Common myeloid progenitor, CD34-positive (primary cell): Measurements from ENCODE around the gene KCNIP4.
"Not testable (repeated sequence)": the region's sequence is repeated elsewhere in the genome, so short reads cannot be mapped to it uniquely, and the experiment has no call there.

Source experiments
- CTCF ChIA-PET: fragments of 350-600 bp; sonication (Branson Sonifier 250); formaldehyde crosslinking; loops from one replicate; lab custom pipeline; 2021; ENCODE audit warnings: antibody characterized with exemption; lab: Charles Lee
- POLR2A ChIA-PET: fragments of 350-600 bp; sonication (Branson Sonifier 250); formaldehyde crosslinking; loops from one replicate; lab custom pipeline; 2021; ENCODE audit warnings: antibody characterized with exemption; lab: Charles Lee
- DNase-seq, 3 donors: peaks; one replicate each; pipeline versions ENCODE4 v3.0.0 to v3.0.0-alpha.2; 2013
- H3K27ac ChIP-seq, 2 experiments: 1 replicate in 1 of 2; 2 replicates in 1 of 2; pipeline ENCODE4 v1.7.0; 2013; ENCODE audit warnings: inconsistent platforms in 2 of 2, low read length in 2 of 2, mild to moderate bottlenecking in 2 of 2, low read depth in 1 of 2, moderate library complexity in 1 of 2; ENCODE audit not compliant: severe bottlenecking in 2 of 2, insufficient read depth in 1 of 2, poor library complexity in 1 of 2
- H3K27me3 ChIP-seq, 5 experiments: replicated peaks in 2 of 5; 1 replicate in 3 of 5; 2 replicates in 2 of 5; pipeline versions ENCODE4 v1.6.1 to v1.7.0; 2013; ENCODE audit warnings: low read length in 4 of 5, mild to moderate bottlenecking in 2 of 5, moderate library complexity in 2 of 5, inconsistent platforms in 1 of 5; ENCODE audit not compliant: insufficient read depth in 5 of 5, control insufficient read depth in 4 of 5
- H3K36me3 ChIP-seq, 4 experiments: 1 replicate in 2 of 4; 2 replicates in 2 of 4; pipeline versions ENCODE4 v1.6.1 to v1.7.0; 2013; ENCODE audit warnings: low read length in 3 of 4, control low read depth in 1 of 4, mild to moderate bottlenecking in 1 of 4; ENCODE audit not compliant: control insufficient read depth in 4 of 4, insufficient read depth in 4 of 4
- H3K4me1 ChIP-seq, 4 experiments: 1 replicate in 3 of 4; 2 replicates in 1 of 4; pipeline versions ENCODE4 v1.6.1 to v1.7.1; 2013; ENCODE audit warnings: low read length in 3 of 4, mild to moderate bottlenecking in 3 of 4, control low read depth in 1 of 4, inconsistent platforms in 1 of 4, moderate library complexity in 1 of 4; ENCODE audit not compliant: control insufficient read depth in 4 of 4, insufficient read depth in 4 of 4; ENCODE audit errors: control extremely low read depth in 1 of 4
- H3K4me3 ChIP-seq, 7 experiments: 1 replicate in 4 of 7; 2 replicates in 3 of 7; pipeline versions ENCODE4 v1.5.1 to v1.7.0; 2013; ENCODE audit warnings: mild to moderate bottlenecking in 7 of 7, low read length in 6 of 7, moderate library complexity in 6 of 7, inconsistent platforms in 2 of 7, low read depth in 2 of 7, control low read depth in 1 of 7; ENCODE audit not compliant: insufficient read depth in 4 of 7, control insufficient read depth in 1 of 7; ENCODE audit errors: extremely low read depth in 1 of 7
- H3K9me3 ChIP-seq, 5 experiments: 1 replicate in 4 of 5; 2 replicates in 1 of 5; pipeline versions ENCODE4 v1.6.1 to v1.7.1; 2013; ENCODE audit warnings: low read length in 4 of 5, mild to moderate bottlenecking in 2 of 5, inconsistent platforms in 1 of 5, low read depth in 1 of 5, moderate library complexity in 1 of 5; ENCODE audit not compliant: control insufficient read depth in 4 of 5, insufficient read depth in 2 of 5; ENCODE audit errors: control extremely low read depth in 1 of 5
- WGBS: methylation state at CpG from one replicate; pipeline ENCODE4 v1.1.5; 2013; ENCODE audit not compliant: insufficient coverage; 5-methylcytosine and 5-hydroxymethylcytosine counted together

The KCNIP4 gene

GRCh38 chr4:20752641-20753040 is 1195.9 kb downstream of the KCNIP4 start:
- H3K36me3 ChIP-seq: peaks cover 0 to 4% (median 2%) of the 10 kb centered on the region in 4 experiments
- H3K27ac ChIP-seq: no peak overlapping the region
- no peak for DNase-seq
- no CpG with 5 or more reads among the region's 3 CpGs for WGBS
- H3K4me3 ChIP-seq: no peak overlapping the region
- ChIA-PET POLR2A (no interaction called here), CTCF (no interaction called here)
- H3K27me3 ChIP-seq: no peaks in the 10 kb centered on the region
- no peaks in the 10 kb centered on the region for H3K4me1 ChIP-seq
- H3K9me3 ChIP-seq: no peaks in the 10 kb centered on the region

GRCh38 chr4:20746000-20746399 is 1202.6 kb downstream of the KCNIP4 start:
- CTCF ChIA-PET, H3K36me3 ChIP-seq, POLR2A ChIA-PET, H3K27ac ChIP-seq, H3K27me3 ChIP-seq, H3K4me3 ChIP-seq, H3K4me1 ChIP-seq, DNase-seq, H3K9me3 ChIP-seq: not testable (repeated sequence)
- 100% methylated on average over 2 of the region's 4 CpGs for WGBS

GRCh38 chr4:20735931-20736330 is 1212.6 kb downstream of the KCNIP4 start:
- H3K9me3 ChIP-seq: peaks cover 5 to 29% (median 20%) of the 10 kb centered on the region in 5 experiments
- ChIA-PET POLR2A (no interaction called here), CTCF (no interaction called here)
- no CpG with 5 or more reads among the region's 1 CpG for WGBS
- no peaks in the 10 kb centered on the region for H3K27me3 ChIP-seq
- H3K27ac ChIP-seq: no peak overlapping the region
- no peak overlapping the region for H3K4me3 ChIP-seq
- H3K36me3 ChIP-seq: peaks cover 12 to 36% (median 15%) of the 10 kb centered on the region in 4 experiments
- no peak for DNase-seq
- H3K4me1 ChIP-seq: no peaks in the 10 kb centered on the region

- DNase-seq: no peak
- Histone ChIP-seq H3K27ac (no peak overlapping the region), H3K9me3 (peaks cover 0 to 21% (median 11%) of the 10 kb centered on the region in 5 experiments), H3K4me1 (no peaks in the 10 kb centered on the region), H3K4me3 (no peak overlapping the region), H3K36me3 (peaks cover 15 to 59% (median 28%) of the 10 kb centered on the region in 4 experiments), H3K27me3 (no peaks in the 10 kb centered on the region)
- ChIA-PET POLR2A (no interaction called here), CTCF (no interaction called here)
- 92% methylated on average over 2 of the region's 6 CpGs for WGBS
These were observed 1223.7 kb downstream of the KCNIP4 start for GRCh38 chr4:20724915-20725314.

GRCh38 chr4:20723463-20723862 is 1225.1 kb downstream of the KCNIP4 start:
- WGBS: 94% methylated on average over 2 of the region's 3 CpGs
- Histone ChIP-seq H3K4me3 (no peak overlapping the region), H3K4me1 (no peaks in the 10 kb centered on the region), H3K27me3 (no peaks in the 10 kb centered on the region), H3K27ac (no peak overlapping the region), H3K9me3 (peaks cover 0 to 21% (median 11%) of the 10 kb centered on the region in 5 experiments), H3K36me3 (peaks cover 13 to 61% (median 28%) of the 10 kb centered on the region in 4 experiments)
- DNase-seq: no peak
- POLR2A ChIA-PET: no interaction called here
- CTCF ChIA-PET: no interaction called here

- Histone ChIP-seq H3K27me3 (no peaks in the 10 kb centered on the region), H3K4me3 (no peak overlapping the region), H3K4me1 (no peaks in the 10 kb centered on the region), H3K36me3 (peaks cover 9 to 61% (median 28%) of the 10 kb centered on the region in 4 experiments), H3K27ac (no peak overlapping the region), H3K9me3 (peaks cover 0 to 21% (median 11%) of the 10 kb centered on the region in 5 experiments)
- WGBS: 50% methylated on average over 2 of the region's 3 CpGs
- ChIA-PET POLR2A (no interaction called here), CTCF (no interaction called here)
- DNase-seq: no peak
These were observed 1225.6 kb downstream of the KCNIP4 start for GRCh38 chr4:20723019-20723418.

- H3K27ac ChIP-seq: no peak overlapping the region
- H3K4me1 ChIP-seq: no peaks in the 10 kb centered on the region
- peaks cover 10 to 40% (median 18%) of the 10 kb centered on the region in 4 experiments for H3K36me3 ChIP-seq
- no peak for DNase-seq
- no peaks in the 10 kb centered on the region for H3K9me3 ChIP-seq
- 100% methylated on average over 1 of the region's 2 CpGs for WGBS
- no peaks in the 10 kb centered on the region for H3K27me3 ChIP-seq
- H3K4me3 ChIP-seq: no peak overlapping the region
- ChIA-PET CTCF (interaction anchor here (1.9 kb wide), 1 partner anchor 10 kb away, joined by 5 read pairs; no protein-coding TSS in a partner anchor), POLR2A (no interaction called here)
These were observed 1237.2 kb downstream of the KCNIP4 start for GRCh38 chr4:20711335-20711734.
